CD4-positive, alpha-beta T cell treated with Interleukin-2 at 100 ng/mL for 4 hours (primary cell): ENCODE measurements around the gene UBE2U.
A peak's percentile ranks its signal among the peaks of the same experiment; 100 is the strongest.
"Not testable (repeated sequence)": the region's sequence is repeated elsewhere in the genome, so short reads cannot be mapped to it uniquely, and the experiment has no call there.

Experiments
- DNase-seq: peaks from one replicate; pipeline ENCODE4 v3.0.0-alpha.2; 2020; ENCODE audit warnings: low spot score

UBE2U gene

GRCh38 chr1:64240206-64240605, 36.8 kb downstream of the UBE2U start:
- DNase-seq = no peak

DNA sequence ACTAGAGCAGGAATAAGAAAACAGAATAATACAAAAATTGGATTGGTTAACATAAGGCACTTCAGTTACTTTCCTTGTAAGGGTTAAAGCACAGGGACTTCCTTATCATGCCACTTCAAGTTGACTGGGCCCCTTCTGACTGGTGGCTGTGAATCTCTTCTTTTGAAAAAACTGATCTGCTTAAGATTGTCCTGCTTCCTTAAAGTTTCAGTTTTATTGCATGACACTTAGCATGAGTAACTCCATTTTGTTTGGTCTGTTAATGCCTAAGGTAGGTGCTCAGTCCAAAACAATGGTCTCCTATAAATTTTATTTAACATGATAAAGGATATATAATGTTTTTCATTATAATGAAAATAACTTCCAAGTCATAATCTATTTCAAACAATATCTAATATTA, 37.6 kb downstream of the UBE2U start:
- no peak for DNase-seq

- peak; percentile 10 for DNase-seq
Observed at GRCh38 chr1:64242895-64243756, 39.7 kb downstream of the UBE2U start.

DNA sequence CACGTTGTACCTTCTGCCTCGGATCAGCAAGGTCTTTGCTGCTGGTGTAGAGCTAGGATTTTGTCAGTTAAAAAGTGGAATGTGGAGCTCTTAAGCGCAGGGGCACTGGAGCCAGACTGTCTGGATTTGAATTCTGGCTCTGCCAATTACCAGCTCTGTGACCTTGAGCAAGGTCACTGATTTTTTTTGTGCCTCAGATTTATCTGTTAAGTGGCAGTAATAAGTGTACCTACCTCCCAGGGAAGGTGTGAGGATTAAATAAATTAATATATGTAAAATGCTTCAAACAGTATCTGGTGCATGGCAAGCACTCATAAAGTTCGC, 40.3 kb downstream of the UBE2U start:
- no peak for DNase-seq

- no peak for DNase-seq
Observed at GRCh38 chr1:64245495-64245894, 42.1 kb downstream of the UBE2U start.

- DNase-seq = peak; percentile 29
Observed at GRCh38 chr1:64246294-64246917, 43.0 kb downstream of the UBE2U start.

DNA sequence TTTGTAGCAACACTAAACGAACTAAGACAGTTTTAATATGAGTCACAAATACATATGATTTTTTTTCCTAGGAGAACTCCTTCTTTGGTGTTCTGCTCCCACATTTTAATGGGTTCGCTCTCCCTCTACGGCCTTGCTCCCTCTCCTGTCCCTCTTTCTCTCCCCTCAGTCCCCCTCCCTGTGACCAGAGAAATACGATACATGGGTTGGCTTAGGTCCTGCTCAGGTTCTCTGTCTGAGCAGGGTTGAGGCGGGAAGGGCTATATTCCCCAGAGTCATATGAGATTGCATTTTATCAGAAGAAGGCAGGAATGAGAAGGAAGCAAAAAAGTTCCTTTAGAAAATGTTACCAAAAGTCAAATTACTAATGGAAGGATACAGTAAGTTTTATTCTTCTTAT, 44.6 kb downstream of the UBE2U start:
- DNase-seq = no peak

GRCh38 chr1:64250472-64250871, 47.0 kb downstream of the UBE2U start:
- not testable (repeated sequence) for DNase-seq

DNA sequence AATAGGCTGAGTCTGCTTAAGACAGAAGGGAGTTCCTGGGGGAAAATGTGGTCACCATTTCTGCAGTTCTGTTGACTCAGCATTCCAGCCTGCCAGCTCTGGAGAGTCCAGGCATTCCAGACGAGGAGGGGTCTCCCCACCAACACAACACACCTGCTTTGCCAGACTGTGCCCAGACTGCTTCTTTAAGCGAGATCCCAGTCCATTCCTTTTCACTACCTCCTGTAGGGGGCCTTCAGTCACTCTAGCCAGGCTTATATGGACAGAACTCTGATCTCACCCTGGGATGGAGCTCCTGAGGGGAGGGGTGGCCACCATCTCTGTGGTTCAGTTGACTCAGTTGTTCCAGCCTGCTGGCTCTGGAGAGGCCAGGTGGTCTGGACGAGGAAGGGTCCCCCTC, 48.5 kb downstream of the UBE2U start:
- no peak for DNase-seq

DNA sequence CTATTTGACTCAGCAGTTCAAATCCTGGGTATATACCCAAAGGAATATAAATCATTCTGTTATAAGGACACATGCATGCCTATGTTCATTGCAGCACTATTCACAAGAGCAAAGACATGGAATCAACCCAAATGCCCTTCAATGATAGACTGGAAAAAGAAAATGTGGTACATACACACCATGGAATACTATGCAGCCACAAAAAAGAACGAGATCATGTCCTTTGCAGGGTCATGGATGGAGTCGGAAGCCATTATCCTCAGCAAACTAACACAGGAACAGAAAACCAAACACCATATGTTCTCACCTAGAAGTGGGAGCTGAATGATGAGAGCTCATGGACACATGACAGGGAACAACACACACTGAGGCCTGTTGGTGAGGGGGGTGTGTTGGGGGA, 53.8 kb downstream of the UBE2U start:
- not testable (repeated sequence) for DNase-seq

DNA sequence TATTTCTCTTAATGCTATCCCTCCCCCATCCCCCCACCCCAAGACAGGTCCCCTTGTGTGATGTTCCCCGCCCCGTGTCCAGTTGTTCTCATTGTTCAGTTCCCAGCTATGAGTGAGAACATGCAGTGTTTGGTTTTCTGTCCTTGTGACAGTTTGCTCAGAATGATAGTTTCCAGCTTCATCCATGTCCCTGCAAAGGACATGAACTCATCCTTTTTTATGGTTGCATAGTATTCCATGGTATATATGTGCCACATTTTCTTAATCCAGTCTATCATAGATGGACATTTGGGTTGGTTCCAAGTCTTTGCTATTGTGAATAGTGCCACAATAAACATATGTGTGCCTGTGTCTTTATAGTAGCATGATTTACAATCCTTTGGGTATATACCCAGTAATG, 55.0 kb downstream of the UBE2U start:
- DNase-seq = not testable (repeated sequence)

DNA sequence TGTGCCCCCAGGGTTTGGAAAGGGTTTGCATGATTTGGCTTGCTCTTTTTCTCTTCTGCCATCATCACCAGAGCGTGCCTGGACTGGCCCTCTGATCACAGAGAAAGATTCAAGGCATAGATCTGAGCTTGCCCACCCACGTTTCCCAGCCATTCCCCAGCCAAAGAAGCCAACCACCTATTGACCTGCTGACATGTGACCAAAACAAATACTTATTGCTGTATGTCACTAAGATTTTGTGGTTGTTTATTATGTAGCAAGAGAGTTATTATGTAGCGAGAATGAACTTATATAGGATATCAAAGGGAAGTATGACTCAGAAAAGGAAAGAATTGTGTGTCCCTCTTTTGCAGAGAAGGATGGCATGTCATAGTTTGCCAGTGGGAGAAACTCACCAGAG, 59.9 kb downstream of the UBE2U start:
- no peak for DNase-seq

DNA sequence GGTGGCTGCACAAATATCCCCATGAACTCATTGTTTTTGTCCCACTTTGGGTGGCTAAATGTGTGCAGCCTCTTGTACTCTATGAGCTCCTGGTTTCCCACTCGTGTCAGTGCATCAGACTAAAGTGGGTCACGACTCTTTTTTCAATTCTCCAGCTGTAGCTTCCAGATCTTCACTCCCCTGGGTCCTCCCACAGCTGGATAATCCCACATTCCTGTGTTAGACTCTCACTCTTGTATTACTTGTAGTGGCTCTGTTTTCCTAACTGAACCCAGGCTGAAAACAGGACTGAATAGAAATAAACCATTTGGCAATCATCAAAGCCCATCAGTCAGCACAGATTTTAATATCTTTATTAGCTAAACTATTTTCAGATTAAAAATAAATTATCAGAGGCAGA, 60.4 kb downstream of the UBE2U start:
- DNase-seq = no peak

- DNase-seq = no peak
Observed at GRCh38 chr1:64265141-64265540, 61.7 kb downstream of the UBE2U start.

GRCh38 chr1:64266991-64267390, 63.6 kb downstream of the UBE2U start:
- DNase-seq = no peak

DNA sequence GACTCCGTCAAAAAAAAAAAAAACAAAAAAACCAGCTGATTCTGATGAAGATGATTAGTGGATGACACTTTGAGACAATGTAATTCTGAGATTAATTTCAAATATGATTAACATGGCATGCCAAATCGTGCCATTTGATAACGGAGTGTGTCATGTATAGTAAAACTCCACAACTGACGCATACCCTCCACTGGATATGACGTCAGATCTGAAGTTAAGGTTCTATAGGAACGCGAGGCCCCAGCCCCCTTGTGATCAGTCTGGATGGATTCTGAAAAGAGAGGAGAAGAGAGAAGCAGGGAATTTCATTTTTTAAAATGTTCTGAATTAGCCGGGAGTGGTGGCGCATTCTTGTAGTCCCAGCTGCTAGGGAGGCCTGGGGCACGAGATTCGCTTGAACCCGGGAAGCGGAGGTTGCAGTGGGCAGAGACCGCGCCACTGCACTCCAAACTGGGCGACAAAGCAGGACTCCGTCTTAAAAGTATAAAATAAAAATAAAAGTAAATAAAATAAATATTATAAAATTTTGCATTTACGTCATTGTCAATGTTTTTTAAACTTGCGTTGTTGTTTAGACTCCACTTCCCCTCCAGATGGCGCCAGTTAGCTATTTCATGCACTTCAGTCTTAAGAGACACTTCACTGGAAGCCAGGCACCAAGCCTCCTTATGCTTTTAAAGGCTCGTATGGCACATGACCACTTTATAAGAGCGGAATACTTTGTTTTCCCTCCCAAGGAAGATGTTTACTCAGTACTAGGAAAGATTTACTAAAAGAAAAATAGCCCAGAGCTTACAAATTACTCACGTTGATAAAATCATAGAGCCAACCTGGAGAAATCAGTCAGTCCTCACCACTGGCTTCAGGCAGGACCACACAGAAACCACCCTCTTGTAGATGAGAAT, 65.5 kb downstream of the UBE2U start:
- peak; percentile 56 for DNase-seq

DNA sequence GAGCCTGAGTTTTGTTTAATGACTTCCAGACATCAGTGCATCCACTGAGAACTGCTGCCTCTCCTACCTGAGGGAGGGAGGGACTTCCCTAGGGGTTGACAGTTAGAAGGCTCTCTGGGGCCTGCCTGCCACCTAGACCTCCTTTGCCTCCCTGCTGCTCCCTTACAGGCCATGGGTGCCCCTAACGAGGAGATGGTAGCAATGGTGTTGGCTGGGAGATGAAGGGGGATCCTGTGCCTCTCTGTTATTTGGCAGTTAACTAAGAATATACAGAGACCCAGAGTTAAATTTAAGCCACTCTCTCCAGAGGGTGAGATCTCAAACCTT, 66.1 kb downstream of the UBE2U start:
- no peak for DNase-seq

DNA sequence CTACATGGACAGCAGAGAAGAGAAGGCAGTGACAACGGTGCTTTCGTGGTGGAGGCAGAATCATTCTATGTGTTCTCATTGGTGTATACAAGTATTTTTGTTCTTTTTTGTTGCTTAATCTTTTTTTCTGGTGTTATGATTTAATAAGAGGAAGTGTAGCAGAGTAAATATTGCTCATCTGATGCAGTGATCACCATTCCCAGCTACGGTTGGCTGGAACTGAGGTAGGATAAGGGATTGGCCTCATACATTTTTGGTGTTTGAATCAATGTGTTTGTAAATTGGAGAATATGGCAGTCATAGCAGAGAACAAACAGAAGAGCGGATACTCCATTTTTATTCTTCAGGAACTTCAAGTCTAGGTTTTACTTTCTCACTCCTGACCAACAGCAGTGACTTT, 76.6 kb downstream of the UBE2U start:
- no peak for DNase-seq

- no peak for DNase-seq
Observed at GRCh38 chr1:64282351-64282750, 78.9 kb downstream of the UBE2U start.

GRCh38 chr1:64287071-64287470, 83.6 kb downstream of the UBE2U start:
- DNase-seq = no peak

GRCh38 chr1:64290420-64290819, 87.0 kb downstream of the UBE2U start:
- no peak for DNase-seq

- DNase-seq = no peak
Observed at GRCh38 chr1:64291931-64292330, 88.5 kb downstream of the UBE2U start.

GRCh38 chr1:64292399-64292798, 89.0 kb downstream of the UBE2U start:
- no peak for DNase-seq
